ENCODE data around the gene PYM1.

GRCh38 chr12:55906056-55906455 lies 21.6 kb downstream of the PYM1 start:
- TF ChIP-seq CTCF (IDR thresholded peaks at IDR 0.05 in 2 of 3, conservative IDR thresholded peaks at IDR 0.05 in 1 of 3; ENCODE audit: borderline replicate concordance in 1 of 3, insufficient read depth in 1 of 3, low read depth in 2 of 3, low read length in 2 of 3) = no peak
- TF ChIP-seq, protein P1, sequence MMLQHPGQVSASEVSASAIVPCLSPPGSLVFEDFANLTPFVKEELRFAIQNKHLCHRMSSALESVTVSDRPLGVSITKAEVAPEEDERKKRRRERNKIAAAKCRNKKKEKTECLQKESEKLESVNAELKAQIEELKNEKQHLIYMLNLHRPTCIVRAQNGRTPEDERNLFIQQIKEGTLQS (IDR thresholded peaks at IDR 0.05) = no peak
- TF ChIP-seq EZH2 (IDR thresholded peaks at IDR 0.05) = no peak

Measured in HCT116 (cell line).